Activated CD4-positive, alpha-beta memory T cell treated with anti-CD3 and anti-CD28 coated beads for 36 hours (primary cell): ENCODE results near the gene TBC1D20. TPM values are rescaled to one million over a fixed set of nuclear protein-coding genes. Genes with fewer than 3 reads are reported as not detected.
"Not testable (repeated sequence)": the region's sequence is repeated elsewhere in the genome, so short reads cannot be mapped to it uniquely, and the experiment has no call there.

ENCODE experiments used
- CTCF ChIA-PET: fragments of 350-600 bp; sonication (Branson Sonifier 250); formaldehyde crosslinking; loops from one replicate; lab custom pipeline; 2021; ENCODE audit warnings: antibody characterized with exemption, inconsistent platforms; lab: Charles Lee
- POLR2A ChIA-PET: fragments of 350-600 bp; sonication (Branson Sonifier 250); formaldehyde crosslinking; loops from one replicate; lab custom pipeline; 2021; ENCODE audit warnings: antibody characterized with exemption; lab: Charles Lee
- DNase-seq: peaks from one replicate; pipeline ENCODE4 v3.0.0-alpha.2; 2020
- H3K27ac Mint-ChIP-seq: one replicate; pipeline ENCODE4 v1.8.0; 2021; ENCODE audit warnings: mixed read lengths
- H3K27me3 Mint-ChIP-seq: one replicate; pipeline ENCODE4 v1.8.0; 2021; ENCODE audit warnings: mixed read lengths
- H3K36me3 Mint-ChIP-seq: one replicate; pipeline ENCODE4 v1.8.0; 2021; ENCODE audit warnings: mixed read lengths
- H3K4me1 Mint-ChIP-seq: one replicate; pipeline ENCODE4 v1.8.0; 2021; ENCODE audit warnings: low read depth, mixed read lengths
- H3K4me3 Mint-ChIP-seq: one replicate; pipeline ENCODE4 v1.8.0; 2021; ENCODE audit warnings: mild to moderate bottlenecking, mixed read lengths
- H3K9me3 Mint-ChIP-seq: one replicate; pipeline ENCODE4 v1.8.0; 2021; ENCODE audit warnings: mixed read lengths
- intact Hi-C: fragments of 100-400 bp; cut with micrococcal nuclease; formaldehyde crosslinking; loops from one replicate; pipeline ENCODE4 v1.15.1; 2023
- total RNA-seq, 2 experiments: library from RNA; stranded (reverse); gene quantifications; one replicate each; pipeline ENCODE4 v1.2.3, GENCODE V29; 2021

Gene TBC1D20
- total RNA-seq, 2 experiments from 2014 or later: 18.8 to 20.4 TPM

DNA sequence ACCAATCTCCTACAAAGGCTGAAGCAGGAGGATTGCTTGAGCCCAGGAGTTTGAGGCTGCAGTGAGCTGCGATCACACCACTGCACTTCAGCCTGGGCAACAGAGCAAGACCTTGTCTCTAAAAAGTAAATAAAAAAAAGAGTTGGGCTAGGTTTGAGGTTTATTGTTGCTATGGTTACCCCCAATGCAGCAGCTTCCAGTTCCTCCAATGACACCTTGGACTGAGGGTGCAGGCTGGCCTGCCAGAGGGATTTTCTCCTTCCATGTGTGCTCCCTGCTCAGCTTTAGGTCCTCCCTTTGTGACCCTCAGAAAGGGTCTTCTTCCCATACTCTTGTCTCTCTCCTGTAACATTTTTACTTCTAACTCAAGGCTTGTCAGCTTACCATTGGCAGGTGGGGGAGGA is 10.6 kb upstream of the TBC1D20 start:
- intact Hi-C loops: no loop called here
- H3K9me3 Mint-ChIP-seq: peaks cover 15% of the 10 kb centered on the region
- H3K27me3 Mint-ChIP-seq: peaks cover 2% of the 10 kb centered on the region
- H3K27ac Mint-ChIP-seq: no peak overlapping the region
- H3K4me3 Mint-ChIP-seq: no peak overlapping the region
- ChIA-PET CTCF (interaction anchor here (0.6 to 1.7 kb wide), 4 partner anchors 15 to 172 kb away, joined by 3 to 6 read pairs (median 4); no protein-coding TSS in a partner anchor), POLR2A (no interaction called here)
- H3K36me3 Mint-ChIP-seq: peaks cover 3% of the 10 kb centered on the region
- DNase-seq: no peak
- no peaks in the 10 kb centered on the region for H3K4me1 Mint-ChIP-seq

DNA sequence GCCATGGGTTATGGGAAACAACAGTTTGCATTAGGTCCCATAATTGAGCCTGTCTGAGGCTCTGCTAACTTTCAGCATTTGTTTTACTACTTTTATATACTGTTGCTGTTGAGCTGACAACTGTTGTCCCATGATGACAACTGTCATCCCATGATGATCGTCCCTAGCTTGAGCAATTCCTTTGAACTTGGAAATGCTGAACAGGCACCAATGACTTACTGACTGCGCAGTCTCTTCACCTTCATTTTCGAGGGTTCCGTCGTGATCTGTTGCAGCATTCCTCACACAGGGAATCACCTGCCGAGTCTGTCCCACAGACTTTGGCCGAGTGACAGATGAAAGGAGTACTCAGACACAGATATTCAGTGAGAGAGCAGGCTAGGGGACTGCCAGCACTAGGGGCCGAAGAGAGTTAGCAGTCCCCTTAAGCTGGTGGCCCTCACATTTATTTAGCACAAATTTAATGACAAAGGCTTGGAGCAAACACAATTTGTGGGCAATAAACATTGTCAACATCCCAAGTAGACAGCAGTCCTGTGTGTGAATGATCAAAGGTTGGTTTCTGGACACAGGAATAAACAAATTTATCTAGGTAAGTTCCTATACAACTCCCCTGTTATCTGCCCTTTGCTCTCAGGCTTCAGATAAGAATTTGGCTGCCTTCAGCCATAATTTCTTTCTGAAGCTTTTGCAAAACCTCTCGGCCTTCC is 10.0 kb upstream of the TBC1D20 start:
- Mint-ChIP-seq H3K27me3 (peaks cover 2% of the 10 kb centered on the region), H3K4me3 (no peak overlapping the region), H3K9me3 (peaks cover 19% of the 10 kb centered on the region), H3K36me3 (peaks cover 3% of the 10 kb centered on the region), H3K4me1 (no peaks in the 10 kb centered on the region), H3K27ac (no peak overlapping the region)
- POLR2A ChIA-PET: no interaction called here
- CTCF ChIA-PET: interaction anchor here (0.6 to 0.9 kb wide), 4 partner anchors 18 to 898 kb away, joined by 3 to 4 read pairs (median 3); no protein-coding TSS in a partner anchor
- intact Hi-C loops: no loop called here
- DNase-seq: no peak

DNA sequence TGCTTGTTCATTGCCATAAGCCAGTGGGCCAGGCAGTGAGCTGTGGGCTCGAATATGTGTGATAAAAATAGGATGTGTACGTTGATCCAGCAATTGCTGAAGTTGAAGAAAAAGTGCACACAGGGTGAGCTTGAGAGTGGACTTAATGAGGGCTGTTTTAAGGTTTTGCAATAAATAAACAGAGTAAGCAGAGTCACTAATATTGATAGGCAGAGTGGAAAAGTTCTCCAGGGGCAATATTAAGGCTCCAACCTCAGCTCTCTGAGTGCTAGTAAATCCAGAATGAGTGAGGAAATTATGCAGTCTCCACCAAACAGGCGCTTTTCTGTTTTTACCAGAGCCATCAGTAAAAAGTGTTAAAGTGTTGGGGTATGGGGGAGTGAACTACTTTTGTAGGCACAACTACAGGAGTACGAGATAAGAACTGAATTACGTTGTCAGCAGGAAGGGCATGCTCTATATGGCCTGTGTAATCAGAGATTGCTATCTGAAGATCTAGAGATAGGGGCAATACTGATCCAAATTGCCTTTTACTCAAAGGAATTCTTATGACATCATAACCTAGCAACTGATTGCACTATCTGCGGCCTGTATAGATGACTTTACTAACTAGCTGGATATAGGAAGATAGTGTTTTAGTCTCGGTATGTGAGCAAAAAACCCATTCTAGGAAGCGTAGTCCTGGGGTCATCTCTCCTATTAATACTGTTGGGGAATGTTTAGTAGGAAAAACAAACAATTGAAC is 7.6 kb upstream of the TBC1D20 start:
- ChIA-PET POLR2A (no interaction called here), CTCF (no interaction called here)
- H3K36me3 Mint-ChIP-seq: peaks cover 3% of the 10 kb centered on the region
- intact Hi-C loops: no loop called here
- H3K27ac Mint-ChIP-seq: no peak overlapping the region
- no peaks in the 10 kb centered on the region for H3K4me1 Mint-ChIP-seq
- no peak overlapping the region for H3K4me3 Mint-ChIP-seq
- H3K27me3 Mint-ChIP-seq: peaks cover 2% of the 10 kb centered on the region
- H3K9me3 Mint-ChIP-seq: peaks cover 20% of the 10 kb centered on the region
- DNase-seq: no peak

DNA sequence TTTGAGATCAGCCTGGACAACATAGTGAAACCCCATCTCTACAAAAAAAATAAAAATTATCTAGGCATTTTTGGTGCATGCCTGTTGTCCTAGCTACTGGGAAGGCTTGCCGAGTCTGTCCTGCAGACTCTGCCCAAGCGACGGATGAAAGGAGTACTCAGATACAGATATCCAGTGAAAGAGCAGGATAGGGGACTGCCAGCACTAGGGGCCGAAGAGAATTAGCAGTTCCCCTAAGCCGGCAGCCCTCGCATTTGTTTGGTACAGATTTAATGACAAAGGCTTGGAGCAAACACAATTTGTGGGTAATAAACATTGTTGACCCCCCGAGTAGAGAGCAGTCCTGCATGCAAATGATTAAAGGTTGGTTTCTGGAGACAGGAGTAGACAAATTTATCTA is 5.4 kb upstream of the TBC1D20 start:
- Mint-ChIP-seq H3K27ac (no peak overlapping the region), H3K9me3 (peaks cover 20% of the 10 kb centered on the region), H3K4me1 (peaks cover 6% of the 10 kb centered on the region), H3K4me3 (no peak overlapping the region), H3K36me3 (no peaks in the 10 kb centered on the region), H3K27me3 (peaks cover 2% of the 10 kb centered on the region)
- CTCF ChIA-PET: interaction anchor here (0.6 kb wide), 1 partner anchor 93 kb away, joined by 3 read pairs; no protein-coding TSS in a partner anchor
- POLR2A ChIA-PET: no interaction called here
- intact Hi-C loops: no loop called here
- DNase-seq: no peak

DNA sequence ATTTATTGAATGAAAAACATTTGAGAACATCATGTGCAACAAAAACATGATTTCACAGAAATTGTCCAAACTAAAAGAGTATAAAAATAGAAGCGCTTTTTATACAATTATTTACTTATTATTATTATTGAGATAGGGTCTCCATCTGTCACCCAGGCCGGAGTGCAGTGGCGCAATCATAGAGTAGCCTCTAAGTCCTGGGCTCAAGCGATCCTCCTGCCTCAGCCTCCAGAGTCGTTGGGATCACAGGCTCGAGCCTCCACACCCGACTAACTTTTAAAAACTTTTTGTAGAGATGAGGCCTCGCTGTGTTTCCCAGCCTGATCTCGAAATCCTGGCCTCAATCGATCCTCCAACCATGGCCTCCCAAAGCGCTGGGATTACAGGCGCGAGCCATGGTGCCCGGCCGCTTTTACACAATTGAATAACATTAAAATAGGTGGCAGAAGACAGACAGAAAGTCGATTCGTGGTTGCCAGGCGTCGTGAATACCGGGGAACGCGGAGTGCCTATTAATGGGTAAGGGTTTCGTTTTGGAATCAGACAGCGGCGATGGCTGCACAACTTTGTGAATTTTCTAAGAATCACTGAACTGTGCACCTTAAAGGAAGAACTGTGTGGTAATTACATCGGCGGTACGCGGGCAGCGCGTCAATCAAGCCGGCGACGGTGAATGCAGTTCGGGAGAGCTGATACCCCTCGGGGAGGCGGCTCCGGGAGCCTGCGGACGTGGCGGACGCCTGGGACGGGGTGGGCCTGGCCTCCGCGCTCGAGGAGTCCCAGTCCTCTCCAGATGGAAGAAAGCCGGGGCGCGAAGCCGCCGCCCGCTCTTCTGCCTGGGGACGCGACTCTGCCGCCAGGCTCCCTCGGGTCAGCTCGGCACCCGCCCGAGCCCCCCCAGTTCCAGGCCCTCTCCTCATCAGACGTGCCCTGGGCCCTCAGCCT is 807 bp downstream of the TBC1D20 start:
- Mint-ChIP-seq H3K4me1 (peaks cover 40% of the 10 kb centered on the region), H3K27me3 (no peaks in the 10 kb centered on the region), H3K4me3 (peak overlapping the region; percentile 86), H3K9me3 (no peaks in the 10 kb centered on the region), H3K27ac (peak overlapping the region; percentile 84), H3K36me3 (peaks cover 4% of the 10 kb centered on the region)
- DNase-seq: peak; percentile 62
- ChIA-PET POLR2A (interaction anchor here (1.8 kb wide), 1 partner anchor 54 kb away, joined by 11 read pairs; no protein-coding TSS in a partner anchor), CTCF (interaction anchor here (1.1 to 1.8 kb wide), 4 partner anchors 54 to 132 kb away, joined by 3 to 13 read pairs (median 4); partner anchors contain the start of genes RBCK1 and TRIB3)
- intact Hi-C loops: loop anchor here (1.0 to 5.0 kb wide), 4 partner anchors 23 to 109 kb away; partner anchors contain the start of gene CSNK2A1

DNA sequence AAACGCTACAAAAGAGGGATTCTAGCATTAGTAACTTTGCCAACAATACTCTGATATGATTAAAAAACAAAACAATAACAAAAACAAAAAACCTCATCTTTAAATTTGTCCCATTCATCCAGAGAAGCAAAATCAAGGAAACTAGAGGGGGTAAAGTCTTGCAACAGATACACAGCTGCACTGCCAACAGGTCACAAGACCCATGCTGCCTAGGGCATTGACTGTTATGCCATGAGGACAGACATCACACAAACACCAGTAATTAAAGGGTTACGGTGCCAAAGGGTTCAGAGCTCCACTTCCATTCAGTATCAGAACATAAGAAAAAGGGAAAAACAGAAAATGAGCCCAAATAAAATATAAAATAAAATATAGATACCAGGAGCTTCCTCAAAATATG is 1.6 kb downstream of the TBC1D20 start:
- intact Hi-C loops: loop anchor here (5.0 kb wide), 1 partner anchor 108 kb away; no protein-coding TSS in a partner anchor
- H3K9me3 Mint-ChIP-seq: no peaks in the 10 kb centered on the region
- H3K4me1 Mint-ChIP-seq: peaks cover 42% of the 10 kb centered on the region
- CTCF ChIA-PET: interaction anchor here (1.2 to 1.3 kb wide), 2 partner anchors 25 to 80 kb away, joined by 3 to 5 read pairs; partner anchors contain the start of gene TRIB3
- no peak for DNase-seq
- H3K36me3 Mint-ChIP-seq: peaks cover 4% of the 10 kb centered on the region
- H3K27ac Mint-ChIP-seq: no peak overlapping the region
- POLR2A ChIA-PET: interaction anchor here (1.1 kb wide), 1 partner anchor 69 kb away, joined by 3 read pairs; no protein-coding TSS in a partner anchor
- peak overlapping the region; percentile 60 for H3K4me3 Mint-ChIP-seq
- no peaks in the 10 kb centered on the region for H3K27me3 Mint-ChIP-seq

DNA sequence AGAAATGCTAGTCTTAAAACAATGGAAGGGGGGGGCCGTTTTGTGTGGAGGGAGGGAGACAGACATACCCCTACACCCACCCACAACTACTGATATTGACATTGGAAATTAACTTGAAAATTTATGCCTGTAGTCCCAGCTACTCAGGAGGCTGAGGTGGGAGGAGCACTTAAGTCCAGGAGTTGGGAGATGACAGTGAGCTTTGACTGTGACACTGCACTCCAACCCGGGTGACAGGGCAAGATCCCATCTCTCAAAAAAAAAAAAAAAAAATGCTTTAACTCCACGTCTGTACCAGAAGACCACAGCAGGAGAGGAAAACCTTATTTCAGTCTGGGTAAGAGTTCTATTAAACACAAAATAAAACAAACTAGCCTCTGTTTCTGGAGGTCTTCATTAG is 2.2 kb downstream of the TBC1D20 start:
- POLR2A ChIA-PET: interaction anchor here (1.1 kb wide), 1 partner anchor 68 kb away, joined by 3 read pairs; no protein-coding TSS in a partner anchor
- intact Hi-C loops: loop anchor here (5.0 kb wide), 1 partner anchor 108 kb away; no protein-coding TSS in a partner anchor
- CTCF ChIA-PET: interaction anchor here (1.3 kb wide), 1 partner anchor 24 kb away, joined by 5 read pairs; no protein-coding TSS in a partner anchor
- Mint-ChIP-seq H3K9me3 (no peaks in the 10 kb centered on the region), H3K4me1 (peaks cover 42% of the 10 kb centered on the region), H3K27ac (no peak overlapping the region), H3K27me3 (no peaks in the 10 kb centered on the region), H3K36me3 (peaks cover 4% of the 10 kb centered on the region), H3K4me3 (peak overlapping the region; percentile 34)
- DNase-seq: no peak

DNA sequence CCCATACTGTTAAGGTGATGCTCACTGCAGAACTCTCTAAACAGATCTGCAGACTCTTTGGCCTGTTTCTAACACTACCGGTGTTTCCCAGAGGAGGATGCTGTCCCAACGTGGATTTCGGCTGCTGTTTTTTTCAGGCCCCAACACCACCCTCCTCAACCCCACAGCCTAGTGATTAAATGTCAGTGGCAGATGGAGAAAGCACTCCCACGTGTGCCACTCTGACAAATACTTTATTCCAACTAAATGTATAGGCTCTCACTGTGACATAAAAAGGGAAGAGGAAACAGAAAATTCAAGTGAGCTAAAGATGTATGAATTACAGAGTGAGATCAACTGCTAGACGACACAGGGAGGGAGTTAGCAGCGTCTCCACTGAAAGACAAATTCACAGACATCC is 3.6 kb downstream of the TBC1D20 start:
- ChIA-PET CTCF (interaction anchor here (1.1 to 2.2 kb wide), 2 partner anchors 21 to 104 kb away, joined by 3 to 4 read pairs; no protein-coding TSS in a partner anchor), POLR2A (no interaction called here)
- Mint-ChIP-seq H3K36me3 (peaks cover 4% of the 10 kb centered on the region), H3K27ac (no peak overlapping the region), H3K27me3 (no peaks in the 10 kb centered on the region), H3K9me3 (no peaks in the 10 kb centered on the region), H3K4me3 (no peak overlapping the region), H3K4me1 (peaks cover 42% of the 10 kb centered on the region)
- DNase-seq: no peak
- intact Hi-C loops: no loop called here

DNA sequence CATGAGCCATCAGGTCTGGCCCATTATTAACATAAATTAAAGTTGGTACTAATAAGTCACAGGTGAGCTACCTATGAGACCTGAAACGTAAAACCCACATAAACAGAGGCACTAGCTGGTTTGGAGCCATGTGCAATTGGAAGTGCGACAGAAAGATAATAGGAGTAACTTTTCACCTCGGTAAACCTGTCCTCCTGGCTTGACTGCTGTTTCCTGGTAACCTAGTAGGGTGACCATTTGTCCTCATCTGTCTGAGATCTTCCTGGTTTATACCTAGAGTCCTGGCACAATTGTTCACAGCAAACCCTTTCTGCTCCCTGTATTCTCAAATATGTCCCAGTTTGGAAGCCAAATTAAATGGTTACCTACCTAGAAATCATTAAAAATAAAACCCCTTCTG is 7.4 kb downstream of the TBC1D20 start:
- ChIA-PET POLR2A (no interaction called here), CTCF (no interaction called here)
- no peaks in the 10 kb centered on the region for H3K27me3 Mint-ChIP-seq
- intact Hi-C loops: no loop called here
- H3K9me3 Mint-ChIP-seq: no peaks in the 10 kb centered on the region
- H3K36me3 Mint-ChIP-seq: peaks cover 2% of the 10 kb centered on the region
- H3K4me3 Mint-ChIP-seq: no peak overlapping the region
- peaks cover 19% of the 10 kb centered on the region for H3K4me1 Mint-ChIP-seq
- no peak overlapping the region for H3K27ac Mint-ChIP-seq
- no peak for DNase-seq

DNA sequence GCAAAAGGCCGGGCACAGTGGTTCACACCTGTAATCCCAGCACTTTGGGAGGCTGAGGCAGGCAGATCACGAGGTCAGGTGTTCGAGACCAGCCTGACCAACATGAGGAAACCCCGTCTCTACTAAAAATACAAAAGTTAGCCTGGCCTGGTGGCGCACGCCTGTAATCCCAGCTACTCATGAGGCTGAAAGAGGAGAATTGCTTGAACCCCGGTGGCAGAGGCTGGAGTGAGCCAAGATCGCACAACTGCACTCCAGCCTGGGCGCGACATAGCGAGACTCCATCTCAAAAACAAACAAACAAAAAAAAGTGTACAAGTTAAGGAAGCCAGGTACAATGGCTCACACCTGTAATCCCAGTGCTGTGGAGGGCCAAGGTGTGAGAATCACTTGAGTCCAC is 10.3 kb downstream of the TBC1D20 start:
- POLR2A ChIA-PET, H3K27me3 Mint-ChIP-seq, H3K4me3 Mint-ChIP-seq, CTCF ChIA-PET, H3K4me1 Mint-ChIP-seq, H3K36me3 Mint-ChIP-seq, H3K9me3 Mint-ChIP-seq, DNase-seq, intact Hi-C loops, H3K27ac Mint-ChIP-seq: not testable (repeated sequence)
